ENCODE data around the gene ST3GAL2.
"Not testable (repeated sequence)": the region's sequence is repeated elsewhere in the genome, so short reads cannot be mapped to it uniquely, and the experiment has no call there.

ST3GAL2 gene

DNA sequence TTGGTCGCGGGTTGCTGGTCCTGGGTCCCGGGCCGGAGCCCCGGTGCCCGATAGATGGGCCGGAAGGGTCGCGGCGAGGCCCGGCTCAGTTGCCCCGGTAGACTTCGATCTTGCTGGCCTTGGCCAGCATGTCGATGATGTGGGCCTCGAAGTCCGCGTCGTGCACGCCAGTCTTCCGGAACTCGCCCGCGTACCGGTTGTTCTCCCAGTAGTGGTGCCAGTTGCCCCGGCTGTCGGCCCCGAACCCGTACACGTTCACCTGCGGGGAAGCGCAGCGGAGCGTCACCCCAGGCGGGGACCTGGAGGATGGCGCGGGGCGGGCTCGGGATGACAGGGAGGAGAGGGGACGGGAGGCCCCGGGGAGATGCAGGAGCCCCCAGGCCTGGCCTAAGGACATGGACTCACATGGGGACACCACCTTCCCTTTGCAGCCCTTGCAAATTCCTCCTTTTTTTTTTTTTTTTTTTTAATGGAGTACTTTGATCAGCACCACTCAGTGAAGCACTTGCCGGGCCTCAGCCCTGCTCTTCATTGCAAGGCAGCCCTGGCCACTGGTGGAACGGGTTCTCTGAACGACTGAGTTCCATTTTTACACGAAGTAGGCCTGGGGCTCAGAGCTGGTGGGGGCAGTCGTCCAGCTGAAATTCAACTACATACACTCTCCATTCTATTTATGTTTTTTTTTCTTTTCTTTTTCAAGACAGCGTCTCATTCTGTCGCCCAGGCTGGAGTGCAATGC is 57.1 kb downstream of the ST3GAL2 start:
- DNase-seq: no peak

DNA sequence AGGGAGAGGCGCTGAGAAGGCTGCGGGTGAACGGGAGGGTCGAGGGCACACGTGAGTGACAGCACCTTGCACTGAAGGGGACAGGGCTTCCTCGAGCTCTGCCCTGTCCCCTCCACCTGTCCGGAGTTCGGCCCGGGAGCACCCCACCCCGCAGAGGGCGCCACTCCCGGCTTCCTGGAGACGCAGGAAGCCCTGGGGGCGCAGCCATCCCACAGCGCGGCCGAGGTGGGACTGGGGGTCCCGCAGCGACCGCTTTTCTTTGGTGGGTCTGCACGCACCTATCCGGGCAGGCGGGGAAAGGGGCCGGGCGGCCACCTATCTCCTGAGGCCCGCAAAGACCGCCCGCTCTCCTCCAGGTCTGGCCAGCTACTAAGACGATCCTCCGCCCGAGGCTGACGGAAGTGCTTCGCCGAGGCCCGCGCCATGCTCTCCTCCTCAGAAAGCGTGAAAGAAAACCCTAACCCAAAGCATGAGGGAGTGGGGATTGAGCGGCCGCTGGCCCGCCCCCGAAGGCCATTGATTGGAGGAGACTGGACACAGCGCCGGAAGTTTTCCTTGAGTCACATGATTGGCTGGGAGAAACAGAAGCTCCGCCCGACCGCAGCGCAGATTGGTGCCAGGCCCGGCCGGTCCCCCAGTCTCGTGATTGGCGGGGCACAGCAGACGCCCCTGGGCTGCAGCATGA is 57.8 kb downstream of the ST3GAL2 start:
- peak; percentile 94 to 97 for DNase-seq

DNA sequence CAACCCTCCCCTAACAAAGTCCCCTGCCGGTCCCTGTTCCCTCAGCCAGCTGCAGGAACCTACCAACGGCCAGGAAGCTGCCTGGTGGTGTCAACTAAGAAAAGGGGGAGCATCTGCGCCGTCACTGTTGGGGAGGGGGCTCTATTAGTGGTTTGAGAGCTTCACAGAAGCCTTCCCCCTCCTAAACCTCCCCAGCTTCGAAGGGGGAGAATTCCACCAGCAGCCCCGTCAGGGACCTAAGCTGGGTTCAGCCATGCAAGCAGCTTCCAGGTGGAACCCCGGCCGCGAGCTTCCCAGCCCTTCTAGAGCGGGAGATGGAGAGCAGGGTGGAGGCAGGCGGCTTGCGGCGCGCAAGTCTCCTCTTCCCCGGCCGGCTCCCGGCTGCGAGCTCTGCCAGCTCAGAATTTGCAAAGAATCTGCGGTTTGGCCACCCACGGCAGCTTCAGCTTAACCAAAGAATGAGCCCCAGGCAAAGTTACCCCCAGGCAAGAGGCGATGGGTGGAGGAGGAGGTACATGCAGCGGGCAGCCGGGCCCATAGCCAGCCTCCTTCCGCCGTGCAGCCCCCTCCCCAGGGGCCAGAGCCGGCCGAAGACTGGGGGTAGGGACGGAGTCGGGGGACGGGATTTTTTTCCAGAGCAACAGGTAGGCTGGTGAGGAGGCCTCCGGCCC is 58.5 kb downstream of the ST3GAL2 start:
- DNase-seq: peak; percentile 31 to 54

DNA sequence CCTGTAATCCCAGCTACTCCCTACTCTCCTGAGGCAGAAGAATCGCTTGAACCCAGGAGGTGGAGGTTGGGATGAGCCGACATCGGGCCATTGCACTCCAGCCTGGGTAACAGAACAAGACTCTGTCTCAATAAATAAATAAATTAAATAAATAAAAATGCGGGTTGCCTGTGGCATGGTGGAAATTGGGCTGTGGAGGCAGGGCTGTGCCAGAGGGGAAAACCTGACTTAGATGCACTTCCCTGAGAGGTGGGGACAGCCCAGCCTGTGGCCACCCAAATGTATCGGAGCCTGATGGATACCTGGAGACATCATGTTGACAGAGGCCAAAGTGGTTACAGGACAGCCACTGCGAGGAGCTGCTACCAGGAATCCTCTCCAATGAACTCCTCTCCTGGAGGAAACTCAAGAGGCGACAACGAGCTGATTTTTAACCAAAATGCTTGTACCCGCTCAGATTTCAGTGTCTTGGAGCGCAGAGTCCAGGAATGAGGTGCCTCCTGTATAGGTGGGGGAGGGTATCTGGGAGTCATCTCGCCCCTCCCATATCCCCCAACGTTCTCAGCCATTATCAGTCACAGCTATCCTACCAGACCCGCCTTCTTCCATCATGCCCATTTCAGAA is 59.9 kb downstream of the ST3GAL2 start:
- no peak for DNase-seq

DNA sequence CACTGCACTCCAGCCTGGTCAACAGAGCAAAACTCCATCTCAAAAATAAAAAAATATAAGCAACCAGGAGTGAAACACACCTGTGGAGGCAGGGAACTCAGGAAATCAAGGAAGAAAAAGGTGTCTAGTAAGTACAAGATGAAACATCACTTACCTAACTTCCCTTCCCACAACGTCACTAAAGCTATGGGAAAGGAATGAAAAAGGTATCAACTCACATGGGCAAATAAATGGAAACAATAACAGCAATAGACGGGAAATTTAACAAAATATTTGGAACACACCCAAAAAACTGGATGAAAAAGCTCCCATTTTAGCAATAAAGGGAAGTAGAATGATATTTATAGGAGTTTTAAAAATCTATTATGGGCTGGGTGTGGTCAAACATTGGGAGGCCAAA is 61.1 kb downstream of the ST3GAL2 start:
- DNase-seq: no peak

DNA sequence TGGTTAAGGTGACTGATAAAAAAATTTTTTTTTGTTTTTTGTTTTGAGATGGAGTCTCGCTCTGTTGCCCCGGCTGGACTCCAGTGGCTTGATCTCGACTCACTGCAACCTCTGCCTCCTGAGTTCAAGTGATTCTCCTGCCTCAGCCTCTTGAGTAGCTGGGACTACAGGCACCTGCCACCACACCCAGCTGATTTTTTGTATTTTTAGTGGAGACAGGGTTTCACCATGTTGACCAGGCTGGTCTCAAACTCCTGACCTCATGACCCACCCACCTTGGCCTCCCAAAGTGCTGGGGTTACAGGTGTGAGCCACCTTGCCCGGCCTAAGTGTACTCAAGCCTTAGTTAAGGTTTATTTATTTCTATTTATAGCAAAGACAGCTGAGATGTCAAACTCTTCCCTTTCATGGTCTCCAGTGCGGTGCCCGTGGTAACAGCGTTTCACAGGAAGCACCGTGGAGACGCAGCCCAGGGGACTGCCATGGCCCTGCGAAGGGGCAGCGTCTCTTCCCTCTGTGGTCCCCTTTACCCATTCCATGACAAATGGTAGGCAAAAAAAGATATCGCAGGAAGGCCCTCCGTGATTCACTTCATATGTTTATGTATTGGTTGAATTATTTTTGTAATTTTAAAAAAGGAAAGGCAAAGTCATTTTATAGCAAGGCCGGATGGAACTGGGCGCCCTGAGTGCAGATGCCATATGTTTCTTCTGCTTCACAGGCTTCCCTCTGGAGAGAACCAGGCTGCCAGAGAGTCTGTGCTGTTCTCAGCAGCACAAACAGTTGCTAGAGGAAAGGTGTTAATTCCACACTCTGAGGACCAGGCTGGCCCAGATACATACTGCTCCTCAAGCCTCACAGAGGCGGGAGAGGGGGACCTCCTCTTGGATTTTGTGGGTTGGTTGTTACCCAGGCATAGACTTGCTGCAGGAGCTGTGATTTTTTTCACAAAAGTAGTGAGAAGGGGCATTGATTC is 63.0 kb downstream of the ST3GAL2 start:
- DNase-seq: no peak

DNA sequence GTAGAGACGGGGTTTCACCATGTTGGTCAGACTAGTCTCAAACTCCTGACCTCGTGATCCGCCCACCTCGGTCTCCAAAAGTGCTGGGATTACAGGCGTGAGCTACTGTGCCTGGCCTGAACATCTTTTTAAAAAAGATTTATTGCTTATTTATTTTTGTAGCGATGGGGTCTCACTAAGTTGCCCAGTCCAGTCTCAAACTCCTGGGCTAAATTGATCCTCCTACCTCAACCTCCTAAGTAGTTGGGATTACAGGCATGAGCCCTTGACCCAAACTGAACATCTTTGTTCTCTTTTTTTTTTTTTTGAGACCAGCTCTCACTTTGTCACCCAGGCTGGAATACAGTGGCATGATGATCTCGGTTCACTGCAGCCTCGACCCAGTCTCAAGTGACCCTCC is 64.7 kb downstream of the ST3GAL2 start:
- DNase-seq: no peak

DNA sequence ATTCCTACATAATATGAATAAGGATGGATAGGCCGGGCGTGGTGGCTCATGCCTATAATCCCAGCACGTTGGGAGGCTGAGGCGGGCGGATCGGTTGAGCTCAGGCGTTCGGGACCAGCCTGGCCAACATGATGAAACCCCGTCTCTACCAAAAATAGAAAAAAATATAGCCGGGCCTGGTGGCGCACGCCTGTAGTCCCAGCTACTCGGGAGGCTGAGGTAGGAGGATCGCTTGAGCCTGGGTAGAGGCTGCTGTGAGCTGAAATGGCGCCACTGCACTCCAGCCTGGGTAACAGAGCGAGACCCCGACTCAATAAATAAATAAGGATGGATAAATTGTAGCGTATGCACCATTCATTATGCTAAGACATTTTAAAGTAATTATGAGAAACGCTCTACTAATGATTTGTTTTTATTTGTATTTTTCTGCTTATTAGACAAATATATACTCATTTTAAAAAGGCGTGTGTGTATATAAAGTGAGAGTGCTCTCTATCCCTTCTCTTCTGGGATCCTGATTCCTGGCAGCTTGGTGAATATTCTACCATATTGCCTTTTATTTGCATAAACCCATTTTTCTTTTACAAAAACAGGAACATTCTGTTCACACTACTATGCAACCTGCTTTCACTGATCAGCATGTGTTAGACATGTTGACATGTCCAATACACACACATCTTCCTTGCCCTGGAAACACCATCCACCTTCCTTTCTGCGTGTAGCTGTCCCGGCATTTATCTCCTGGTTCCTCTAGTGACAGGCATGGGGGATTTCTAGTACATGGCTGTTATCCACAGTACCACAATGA is 65.8 kb downstream of the ST3GAL2 start:
- no peak for DNase-seq

DNA sequence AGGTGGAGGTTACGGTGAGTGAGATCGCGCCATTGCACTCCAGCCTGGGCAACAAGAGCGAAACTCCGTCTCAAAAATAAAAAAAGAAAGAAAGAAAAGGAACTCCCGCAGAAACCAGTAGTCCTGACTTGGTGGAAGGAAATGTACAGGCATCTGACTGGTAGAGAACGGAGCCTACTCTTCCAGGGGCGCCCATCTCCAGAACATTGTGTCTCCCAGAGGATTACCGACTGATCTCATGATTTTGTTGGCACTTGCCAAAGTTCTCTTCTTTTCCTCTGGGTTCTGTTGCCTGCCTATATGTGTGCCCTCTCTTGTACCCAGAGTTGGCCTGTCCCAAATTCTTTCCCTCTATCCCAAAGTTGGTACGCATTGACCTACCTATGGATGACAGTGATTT is 68.0 kb downstream of the ST3GAL2 start:
- no peak for DNase-seq

DNA sequence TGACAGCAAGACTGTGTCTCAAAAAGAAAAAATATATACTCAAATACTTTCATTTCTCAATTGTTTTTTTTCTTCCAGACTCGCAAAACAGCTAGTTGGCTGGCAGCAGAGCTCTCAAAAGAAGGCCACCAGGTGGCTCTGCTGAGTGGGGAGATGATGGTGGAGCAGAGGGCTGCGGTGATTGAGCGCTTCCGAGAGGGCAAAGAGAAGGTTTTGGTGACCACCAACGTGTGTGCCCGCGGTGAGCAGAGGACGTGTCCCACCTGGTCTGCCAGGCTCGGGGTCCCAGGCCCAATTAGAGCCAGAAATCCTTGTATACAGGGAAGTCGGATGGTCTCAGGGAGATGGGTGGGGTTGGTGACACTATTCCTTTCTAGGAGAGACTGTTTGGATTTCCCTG is 68.8 kb downstream of the ST3GAL2 start:
- DNase-seq: peak; percentile 33 to 68

DNA sequence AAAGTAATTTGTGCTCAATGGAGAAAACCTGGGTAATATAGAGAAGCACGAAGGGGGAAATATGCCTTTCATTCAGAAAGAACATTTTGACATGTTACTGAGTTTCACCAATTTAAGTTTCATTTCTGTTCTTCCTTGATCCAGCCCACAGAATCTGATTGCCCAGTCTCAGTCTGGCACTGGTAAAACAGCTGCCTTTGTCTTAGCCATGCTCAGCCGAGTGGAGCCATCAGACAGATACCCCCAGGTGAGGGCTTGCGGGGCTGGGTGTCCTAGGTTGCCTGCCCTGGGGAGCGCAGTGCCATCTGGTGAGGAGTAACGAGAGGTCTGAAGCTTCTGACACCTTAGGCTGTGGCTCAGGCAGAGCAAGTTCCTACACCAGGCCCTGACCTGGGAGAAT is 74.5 kb downstream of the ST3GAL2 start:
- no peak for DNase-seq

DNA sequence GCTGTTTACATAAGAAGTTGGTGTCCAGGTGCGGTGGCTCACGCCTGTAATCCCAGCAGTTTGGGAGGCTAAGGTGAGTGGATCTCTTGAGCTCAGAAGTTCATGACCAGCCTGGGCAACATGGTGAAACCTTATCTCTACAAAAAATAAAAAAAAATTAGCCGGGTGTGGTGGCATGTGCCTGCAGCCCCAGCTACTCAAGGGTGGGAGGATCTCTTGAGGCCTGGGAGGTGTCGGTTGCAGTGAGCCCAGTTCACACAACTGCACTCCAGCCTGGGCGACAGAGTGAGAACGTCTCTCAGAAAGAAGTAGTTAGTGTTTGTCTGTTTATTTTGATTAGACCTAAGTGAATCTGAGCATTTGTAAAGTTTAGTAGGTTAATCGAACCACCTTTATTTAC is 79.3 kb downstream of the ST3GAL2 start:
- DNase-seq: no peak

DNA sequence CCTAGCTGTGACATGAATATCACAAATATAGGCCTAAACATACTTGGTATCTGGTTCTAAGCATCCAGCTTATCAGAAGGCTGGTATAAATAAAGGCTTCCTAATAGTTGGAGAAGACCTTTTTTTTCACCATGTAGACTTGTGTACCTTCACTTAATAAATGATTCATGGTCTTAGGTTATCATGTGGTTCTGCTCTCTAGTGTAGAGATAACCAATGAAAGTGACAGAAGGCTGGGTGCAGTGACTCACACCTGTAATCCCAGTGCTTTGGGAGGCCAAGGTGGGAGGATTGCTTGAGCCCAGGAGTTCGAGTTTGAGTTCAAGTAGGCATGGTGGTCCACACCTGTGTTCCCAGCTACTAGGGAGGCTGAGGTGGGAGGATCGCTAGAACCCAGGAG is 89.1 kb downstream of the ST3GAL2 start:
- no peak for DNase-seq

DNA sequence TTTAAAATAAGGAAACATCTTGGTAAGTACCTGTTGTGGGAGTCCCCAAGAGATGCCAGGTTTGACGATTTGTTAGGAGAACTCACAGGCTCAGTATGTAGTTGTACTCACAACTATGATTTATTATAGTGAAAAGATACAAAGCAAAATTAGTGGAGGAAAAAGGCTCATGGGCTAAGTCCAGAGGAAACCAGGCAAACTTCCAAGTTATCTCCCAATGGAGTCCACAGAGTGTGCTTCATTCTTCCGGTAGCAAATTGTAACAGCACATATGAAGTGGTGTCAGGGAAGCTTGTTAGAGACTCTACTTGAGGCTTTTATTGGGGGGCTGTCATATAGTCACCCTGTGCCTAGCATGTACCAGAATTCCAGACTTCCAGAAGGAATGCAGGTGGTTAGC is 89.9 kb downstream of the ST3GAL2 start:
- no peak for DNase-seq

DNA sequence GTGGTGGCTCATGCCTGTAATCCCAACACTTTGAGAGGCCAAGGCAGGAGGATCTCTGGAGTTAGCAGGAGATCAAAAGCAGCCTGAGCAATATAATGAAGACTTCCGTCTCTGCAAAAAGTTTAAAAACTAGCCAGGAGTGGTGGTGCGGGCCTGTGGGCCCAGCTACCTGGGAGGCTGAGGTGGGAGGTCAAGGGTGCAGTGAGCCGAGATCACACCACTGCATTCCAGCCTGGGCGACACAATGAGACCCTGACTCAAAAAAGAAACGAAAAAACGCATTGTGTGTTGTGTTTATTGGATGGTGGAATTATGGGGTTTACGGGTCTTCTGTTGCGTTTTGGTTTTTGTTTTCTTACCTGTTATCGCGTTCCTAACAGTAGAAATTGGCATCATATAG is 93.1 kb downstream of the ST3GAL2 start:
- DNase-seq: no peak

DNA sequence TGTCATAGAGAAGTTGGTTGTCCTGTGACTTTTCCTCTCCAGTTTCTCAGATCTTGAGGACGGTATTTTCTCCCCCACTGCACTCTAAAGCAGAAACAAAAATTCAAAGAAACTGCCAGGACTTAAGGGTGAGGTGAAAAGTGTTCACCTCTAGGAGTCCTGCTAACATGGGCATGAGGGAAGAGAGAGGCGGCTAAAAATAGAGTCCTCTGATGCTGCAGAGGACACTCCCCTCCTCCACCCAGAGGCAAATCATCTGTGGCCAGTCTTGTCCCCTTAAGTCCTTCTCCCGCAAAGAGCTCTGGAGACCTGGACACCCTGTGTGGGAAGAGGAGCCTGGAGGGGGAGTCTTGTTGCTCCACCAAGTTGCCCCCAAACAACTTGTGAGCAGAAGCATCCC is 96.9 kb downstream of the ST3GAL2 start:
- no peak for DNase-seq

DNA sequence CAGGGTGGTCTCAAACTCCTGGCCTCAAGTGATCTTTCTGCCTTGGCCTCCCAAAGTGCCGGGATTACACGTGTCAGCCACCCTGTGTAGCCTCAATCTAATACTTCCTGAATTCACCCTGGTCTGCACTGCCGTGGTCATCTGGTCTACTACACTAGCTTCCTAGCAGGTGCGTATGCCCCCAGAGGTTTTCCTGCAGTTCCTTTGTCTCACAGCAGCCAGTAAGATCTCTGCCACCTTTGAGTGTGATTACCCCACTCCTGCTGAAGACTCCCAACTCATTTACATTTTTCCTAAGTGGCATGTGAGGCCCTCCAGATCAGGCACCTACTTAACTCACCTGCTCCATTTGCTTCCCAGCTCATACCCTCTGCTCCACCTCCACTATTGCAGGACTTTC is 97.3 kb downstream of the ST3GAL2 start:
- DNase-seq: no peak

DNA sequence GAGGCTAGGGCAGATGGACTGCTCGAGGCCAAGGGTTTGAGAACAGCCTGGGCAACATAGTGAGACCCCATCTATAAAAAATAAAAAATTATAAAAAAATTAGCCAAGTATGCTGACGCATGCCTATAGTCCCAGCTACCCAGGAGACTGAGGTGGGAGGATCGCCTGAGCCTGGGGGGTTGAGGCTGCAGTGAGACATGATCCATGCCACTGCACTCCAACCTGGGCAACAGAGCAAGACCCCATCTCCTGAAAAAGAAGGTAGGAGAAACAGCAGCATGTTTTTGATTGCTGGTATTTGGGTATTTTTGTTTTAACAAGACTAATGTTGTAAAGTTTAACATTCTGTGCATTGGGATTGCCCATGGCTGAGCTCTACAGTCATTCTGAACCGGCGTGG is 101.1 kb downstream of the ST3GAL2 start:
- no peak for DNase-seq

DNA sequence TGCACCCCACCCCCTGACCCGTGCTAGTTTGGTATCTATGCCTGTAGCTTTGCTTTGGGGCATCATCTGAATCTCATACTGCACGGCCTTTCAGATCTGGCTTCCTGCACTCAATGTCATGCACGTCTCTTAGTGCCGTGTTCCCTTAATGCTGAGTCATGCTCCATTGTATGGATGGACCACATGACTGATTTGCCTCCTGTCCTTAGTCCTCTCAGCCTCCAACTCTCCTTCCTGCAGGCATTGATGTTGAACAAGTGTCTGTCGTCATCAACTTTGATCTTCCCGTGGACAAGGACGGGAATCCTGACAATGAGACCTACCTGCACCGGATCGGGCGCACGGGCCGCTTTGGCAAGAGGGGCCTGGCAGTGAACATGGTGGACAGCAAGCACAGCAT is 106.2 kb downstream of the ST3GAL2 start:
- not testable (repeated sequence) for DNase-seq

DNA sequence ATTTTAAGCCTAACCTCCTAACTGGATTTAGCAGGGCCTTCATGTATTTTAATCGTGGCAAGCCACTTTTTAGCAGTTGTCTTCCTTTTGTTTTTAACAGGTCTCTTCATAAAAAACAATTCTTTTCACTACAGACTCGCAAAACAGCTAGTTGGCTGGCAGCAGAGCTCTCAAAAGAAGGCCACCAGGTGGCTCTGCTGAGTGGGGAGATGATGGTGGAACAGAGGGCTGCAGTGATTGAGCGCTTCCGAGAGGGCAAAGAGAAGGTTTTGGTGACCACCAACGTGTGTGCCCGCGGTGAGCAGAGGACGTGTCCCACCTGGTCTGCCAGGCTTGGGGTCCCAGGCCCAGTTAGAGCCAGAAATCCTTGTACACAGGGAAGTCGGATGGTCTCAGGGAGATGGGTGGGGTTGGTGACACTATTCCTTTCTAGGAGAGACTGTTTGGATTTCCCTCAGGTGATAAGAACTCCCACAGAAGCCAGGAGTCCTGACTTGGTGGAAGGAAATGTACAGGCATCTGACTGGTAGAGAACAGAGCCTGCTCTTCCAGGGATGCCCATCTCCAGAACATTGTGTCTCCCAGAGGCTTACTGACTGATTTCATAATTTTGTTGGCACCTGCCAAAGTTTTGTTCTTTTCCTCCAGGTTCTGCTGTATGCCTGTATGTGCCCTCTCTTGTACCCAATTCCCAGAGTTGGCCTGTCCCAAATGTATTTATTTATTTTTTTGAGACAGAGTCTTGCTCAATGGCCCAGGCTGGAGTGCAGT is 107.1 kb downstream of the ST3GAL2 start:
- DNase-seq: peak in 1 of 2 donors; percentile 17

DNA sequence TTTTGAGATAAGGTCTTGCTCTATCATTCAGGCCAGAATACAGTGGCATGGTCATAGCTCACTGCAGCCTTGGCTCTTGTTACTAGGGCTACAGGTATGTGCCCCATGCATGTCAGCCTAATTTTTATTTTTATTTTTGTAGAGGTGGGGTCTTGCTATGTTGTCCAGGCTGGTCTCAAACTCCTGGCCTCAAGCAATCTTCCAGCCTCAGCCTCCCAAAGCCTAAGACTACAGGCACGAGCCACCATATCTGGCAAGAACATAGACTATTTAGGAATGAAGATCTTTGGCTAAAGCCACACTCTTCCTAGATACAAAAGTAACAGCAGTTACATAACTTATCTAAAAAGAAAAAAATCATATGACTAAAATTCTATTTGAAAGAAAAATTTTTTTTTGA is 107.8 kb downstream of the ST3GAL2 start:
- DNase-seq: no peak

Data from CD4-positive, alpha-beta T cell treated with Interferon alpha-2 for 1 hour (primary cell).